WTC11 (cell line): ENCODE results near the gene CCHCR1. TPM values are rescaled to one million over a fixed set of nuclear protein-coding genes. Genes with fewer than 3 reads are reported as not detected.

ENCODE experiments used
- CBFB ChIP-seq: sonication (generic); formaldehyde crosslinking; IDR thresholded peaks from 2 replicates; pipeline ENCODE4 v1.8.1; 2022; ENCODE audit warnings: mild to moderate bottlenecking, low read depth, missing genetic modification reagents
- ELF4 ChIP-seq: sonication (generic); formaldehyde crosslinking; IDR thresholded peaks from 2 replicates; pipeline ENCODE4 v1.8.1; 2022; ENCODE audit warnings: low read depth, mild to moderate bottlenecking, moderate library complexity, missing genetic modification reagents
- EMX1 ChIP-seq: fragments of 250-450 bp; sonication (Bioruptor Pico); IDR thresholded peaks from 2 replicates; pipeline ENCODE4 v1.8.0; 2021; ENCODE audit warnings: mild to moderate bottlenecking
- FOXP1 ChIP-seq: sonication (generic); formaldehyde crosslinking; IDR thresholded peaks from 2 replicates; pipeline ENCODE4 v1.8.0; 2022; ENCODE audit warnings: missing genetic modification reagents, mild to moderate bottlenecking, moderate library complexity, borderline replicate concordance
- NFYB ChIP-seq: sonication (generic); formaldehyde crosslinking; conservative IDR thresholded peaks from 2 replicates; pipeline ENCODE4 v1.8.0; 2022; ENCODE audit warnings: low read depth, missing genetic modification reagents
- NR3C1 ChIP-seq: sonication (generic); formaldehyde crosslinking; conservative IDR thresholded peaks from 2 replicates; pipeline ENCODE4 v1.8.1; 2023; ENCODE audit warnings: low read depth, mild to moderate bottlenecking, missing genetic modification reagents
- TCF7 ChIP-seq: sonication (generic); formaldehyde crosslinking; IDR thresholded peaks from 2 replicates; pipeline ENCODE4 v1.8.0; 2022; ENCODE audit warnings: mild to moderate bottlenecking, low read depth, missing genetic modification reagents, moderate library complexity
- TEAD4 ChIP-seq: sonication (generic); formaldehyde crosslinking; IDR thresholded peaks from 2 replicates; pipeline ENCODE4 v1.8.0; 2022; ENCODE audit warnings: mild to moderate bottlenecking, missing genetic modification reagents
- ZNF232 ChIP-seq: sonication (generic); formaldehyde crosslinking; IDR thresholded peaks from 2 replicates; pipeline ENCODE4 v1.8.0; 2022; ENCODE audit warnings: mild to moderate bottlenecking, missing genetic modification reagents
- ZNF263 ChIP-seq: sonication (generic); formaldehyde crosslinking; IDR thresholded peaks from 2 replicates; pipeline ENCODE4 v1.8.1; 2022; ENCODE audit warnings: low read depth, mild to moderate bottlenecking, moderate library complexity, missing genetic modification reagents
- ZNF416 ChIP-seq: fragments of 250-450 bp; sonication (Bioruptor Pico); IDR thresholded peaks from 2 replicates; pipeline ENCODE4 v1.9.0; 2021; ENCODE audit warnings: mild to moderate bottlenecking, inconsistent platforms
- ZNF423 ChIP-seq: fragments of 250-450 bp; sonication (Bioruptor Pico); IDR thresholded peaks from 2 replicates; pipeline ENCODE4 v2.1.2; 2022; ENCODE audit warnings: mild to moderate bottlenecking, moderate library complexity
- total RNA-seq: library from RNA; stranded (reverse); gene quantifications from 3 replicates; pipeline ENCODE4 v1.2.3, GENCODE V29; 2021
- TF ChIP-seq, protein P1 (sequence below): sonication (generic); formaldehyde crosslinking; IDR thresholded peaks from 2 replicates; pipeline ENCODE4 v1.8.0; 2022; ENCODE audit warnings: mild to moderate bottlenecking, missing genetic modification reagents
- TF ChIP-seq, protein P2 (sequence below): sonication (generic); formaldehyde crosslinking; IDR thresholded peaks from 2 replicates; pipeline ENCODE4 v1.8.0; 2023; ENCODE audit warnings: mild to moderate bottlenecking, missing genetic modification reagents
- TF ChIP-seq, protein P3 (sequence below): fragments of 250-450 bp; sonication (Bioruptor Pico); IDR thresholded peaks from 2 replicates; pipeline ENCODE4 v1.9.0; 2021; ENCODE audit warnings: mild to moderate bottlenecking, borderline replicate concordance
- TF ChIP-seq, protein P4 (sequence below): sonication (generic); formaldehyde crosslinking; IDR thresholded peaks from 2 replicates; pipeline ENCODE4 v1.8.1; 2023; ENCODE audit warnings: mild to moderate bottlenecking, missing genetic modification reagents
- TF ChIP-seq, protein P5 (sequence below): sonication (generic); formaldehyde crosslinking; IDR thresholded peaks from 2 replicates; pipeline ENCODE4 v1.8.1; 2023; ENCODE audit warnings: mild to moderate bottlenecking, missing genetic modification reagents
- TF ChIP-seq, protein P6 (sequence below): sonication (generic); formaldehyde crosslinking; IDR thresholded peaks from 2 replicates; pipeline ENCODE4 v1.8.1; 2023; ENCODE audit warnings: mild to moderate bottlenecking, missing genetic modification reagents, moderate library complexity
- TF ChIP-seq, protein P7 (sequence below): sonication (generic); formaldehyde crosslinking; IDR thresholded peaks from 2 replicates; pipeline ENCODE4 v1.8.0; 2022; ENCODE audit warnings: mild to moderate bottlenecking, missing genetic modification reagents
- TF ChIP-seq, protein P8 (sequence below): sonication (generic); formaldehyde crosslinking; IDR thresholded peaks from 2 replicates; pipeline ENCODE4 v1.8.0; 2022; ENCODE audit warnings: mild to moderate bottlenecking, missing genetic modification reagents
- TF ChIP-seq, protein P9 (sequence below): fragments of 250-450 bp; sonication (Bioruptor Pico); IDR thresholded peaks from 2 replicates; pipeline ENCODE4 v1.8.0; 2021; ENCODE audit warnings: mild to moderate bottlenecking

The CCHCR1 gene
- total RNA-seq, 1 experiment from 2014 or later: 58.7 TPM

DNA sequence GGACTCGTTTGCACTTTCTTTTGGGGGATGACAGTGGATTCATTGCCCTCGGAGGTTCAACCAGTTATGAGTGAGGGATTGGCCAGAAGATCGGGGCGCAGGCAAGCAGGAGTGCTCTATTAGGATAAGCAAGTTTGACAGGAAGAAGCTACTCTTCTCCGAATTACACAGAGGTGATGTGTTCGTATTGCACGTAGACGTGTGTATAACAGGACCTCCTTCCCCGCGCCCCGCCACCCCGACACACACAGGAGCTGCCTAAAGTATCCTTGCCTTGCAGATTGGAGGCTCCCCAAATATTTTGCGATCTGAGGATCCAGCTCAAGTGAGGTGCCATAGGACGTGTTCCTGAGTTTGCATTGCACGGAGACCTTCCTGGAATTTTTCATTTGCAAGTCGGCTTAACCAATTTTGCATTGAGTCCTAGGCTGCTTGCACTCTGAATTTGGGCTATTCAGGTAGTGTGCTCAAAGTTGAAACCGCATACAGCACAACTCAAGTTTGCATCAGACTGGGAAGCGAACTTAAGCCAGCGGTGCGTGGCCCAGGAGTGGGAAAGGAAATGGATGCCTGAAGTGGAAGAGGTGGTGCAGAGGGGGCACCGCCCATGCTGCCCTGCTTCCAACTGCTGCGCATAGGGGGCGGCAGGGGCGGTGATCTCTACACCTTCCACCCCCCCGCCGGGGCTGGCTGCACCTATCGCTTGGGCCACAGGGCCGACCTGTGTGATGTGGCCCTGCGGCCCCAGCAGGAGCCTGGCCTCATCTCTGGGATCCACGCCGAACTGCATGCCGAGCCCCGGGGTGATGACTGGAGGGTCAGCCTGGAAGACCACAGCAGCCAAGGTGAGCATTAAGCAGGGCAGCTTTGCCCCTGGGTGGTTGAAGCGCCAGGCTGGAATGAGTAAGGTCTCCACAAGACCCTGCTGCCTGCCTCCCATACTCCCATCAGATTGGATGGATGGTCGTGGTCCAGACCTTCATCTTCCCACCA is 1.6 kb upstream of the CCHCR1 start (continued):
- TF ChIP-seq, protein P1, sequence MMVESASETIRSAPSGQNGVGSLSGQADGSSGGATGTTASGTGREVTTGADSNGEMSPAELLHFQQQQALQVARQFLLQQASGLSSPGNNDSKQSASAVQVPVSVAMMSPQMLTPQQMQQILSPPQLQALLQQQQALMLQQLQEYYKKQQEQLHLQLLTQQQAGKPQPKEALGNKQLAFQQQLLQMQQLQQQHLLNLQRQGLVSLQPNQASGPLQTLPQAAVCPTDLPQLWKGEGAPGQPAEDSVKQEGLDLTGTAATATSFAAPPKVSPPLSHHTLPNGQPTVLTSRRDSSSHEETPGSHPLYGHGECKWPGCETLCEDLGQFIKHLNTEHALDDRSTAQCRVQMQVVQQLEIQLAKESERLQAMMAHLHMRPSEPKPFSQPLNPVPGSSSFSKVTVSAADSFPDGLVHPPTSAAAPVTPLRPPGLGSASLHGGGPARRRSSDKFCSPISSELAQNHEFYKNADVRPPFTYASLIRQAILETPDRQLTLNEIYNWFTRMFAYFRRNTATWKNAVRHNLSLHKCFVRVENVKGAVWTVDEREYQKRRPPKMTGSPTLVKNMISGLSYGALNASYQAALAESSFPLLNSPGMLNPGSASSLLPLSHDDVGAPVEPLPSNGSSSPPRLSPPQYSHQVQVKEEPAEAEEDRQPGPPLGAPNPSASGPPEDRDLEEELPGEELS (CRISPR knock-in tag): no peak
- TF ChIP-seq FOXP1 (peak; percentile 57; the same call in 1 of the 2 replicates), ELF4 (CRISPR knock-in tag) (no peak), TCF7 (CRISPR knock-in tag) (no peak), ZNF232 (CRISPR knock-in tag) (no peak), NR3C1 (CRISPR knock-in tag) (no peak), ZNF416 (CRISPR knock-in tag) (no peak), ZNF423 (CRISPR knock-in tag) (no peak), EMX1 (CRISPR knock-in tag) (no peak; the same call in 1 of the 2 replicates), TEAD4 (CRISPR knock-in tag) (no peak), NFYB (CRISPR knock-in tag) (no peak), ZNF263 (no peak), CBFB (CRISPR knock-in tag) (no peak)
- TF ChIP-seq, protein P2, sequence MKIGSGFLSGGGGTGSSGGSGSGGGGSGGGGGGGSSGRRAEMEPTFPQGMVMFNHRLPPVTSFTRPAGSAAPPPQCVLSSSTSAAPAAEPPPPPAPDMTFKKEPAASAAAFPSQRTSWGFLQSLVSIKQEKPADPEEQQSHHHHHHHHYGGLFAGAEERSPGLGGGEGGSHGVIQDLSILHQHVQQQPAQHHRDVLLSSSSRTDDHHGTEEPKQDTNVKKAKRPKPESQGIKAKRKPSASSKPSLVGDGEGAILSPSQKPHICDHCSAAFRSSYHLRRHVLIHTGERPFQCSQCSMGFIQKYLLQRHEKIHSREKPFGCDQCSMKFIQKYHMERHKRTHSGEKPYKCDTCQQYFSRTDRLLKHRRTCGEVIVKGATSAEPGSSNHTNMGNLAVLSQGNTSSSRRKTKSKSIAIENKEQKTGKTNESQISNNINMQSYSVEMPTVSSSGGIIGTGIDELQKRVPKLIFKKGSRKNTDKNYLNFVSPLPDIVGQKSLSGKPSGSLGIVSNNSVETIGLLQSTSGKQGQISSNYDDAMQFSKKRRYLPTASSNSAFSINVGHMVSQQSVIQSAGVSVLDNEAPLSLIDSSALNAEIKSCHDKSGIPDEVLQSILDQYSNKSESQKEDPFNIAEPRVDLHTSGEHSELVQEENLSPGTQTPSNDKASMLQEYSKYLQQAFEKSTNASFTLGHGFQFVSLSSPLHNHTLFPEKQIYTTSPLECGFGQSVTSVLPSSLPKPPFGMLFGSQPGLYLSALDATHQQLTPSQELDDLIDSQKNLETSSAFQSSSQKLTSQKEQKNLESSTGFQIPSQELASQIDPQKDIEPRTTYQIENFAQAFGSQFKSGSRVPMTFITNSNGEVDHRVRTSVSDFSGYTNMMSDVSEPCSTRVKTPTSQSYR (CRISPR knock-in tag): 0 out of 2 replicates have a peak, but pooled peaks have one; percentile 21
- TF ChIP-seq, protein P3, sequence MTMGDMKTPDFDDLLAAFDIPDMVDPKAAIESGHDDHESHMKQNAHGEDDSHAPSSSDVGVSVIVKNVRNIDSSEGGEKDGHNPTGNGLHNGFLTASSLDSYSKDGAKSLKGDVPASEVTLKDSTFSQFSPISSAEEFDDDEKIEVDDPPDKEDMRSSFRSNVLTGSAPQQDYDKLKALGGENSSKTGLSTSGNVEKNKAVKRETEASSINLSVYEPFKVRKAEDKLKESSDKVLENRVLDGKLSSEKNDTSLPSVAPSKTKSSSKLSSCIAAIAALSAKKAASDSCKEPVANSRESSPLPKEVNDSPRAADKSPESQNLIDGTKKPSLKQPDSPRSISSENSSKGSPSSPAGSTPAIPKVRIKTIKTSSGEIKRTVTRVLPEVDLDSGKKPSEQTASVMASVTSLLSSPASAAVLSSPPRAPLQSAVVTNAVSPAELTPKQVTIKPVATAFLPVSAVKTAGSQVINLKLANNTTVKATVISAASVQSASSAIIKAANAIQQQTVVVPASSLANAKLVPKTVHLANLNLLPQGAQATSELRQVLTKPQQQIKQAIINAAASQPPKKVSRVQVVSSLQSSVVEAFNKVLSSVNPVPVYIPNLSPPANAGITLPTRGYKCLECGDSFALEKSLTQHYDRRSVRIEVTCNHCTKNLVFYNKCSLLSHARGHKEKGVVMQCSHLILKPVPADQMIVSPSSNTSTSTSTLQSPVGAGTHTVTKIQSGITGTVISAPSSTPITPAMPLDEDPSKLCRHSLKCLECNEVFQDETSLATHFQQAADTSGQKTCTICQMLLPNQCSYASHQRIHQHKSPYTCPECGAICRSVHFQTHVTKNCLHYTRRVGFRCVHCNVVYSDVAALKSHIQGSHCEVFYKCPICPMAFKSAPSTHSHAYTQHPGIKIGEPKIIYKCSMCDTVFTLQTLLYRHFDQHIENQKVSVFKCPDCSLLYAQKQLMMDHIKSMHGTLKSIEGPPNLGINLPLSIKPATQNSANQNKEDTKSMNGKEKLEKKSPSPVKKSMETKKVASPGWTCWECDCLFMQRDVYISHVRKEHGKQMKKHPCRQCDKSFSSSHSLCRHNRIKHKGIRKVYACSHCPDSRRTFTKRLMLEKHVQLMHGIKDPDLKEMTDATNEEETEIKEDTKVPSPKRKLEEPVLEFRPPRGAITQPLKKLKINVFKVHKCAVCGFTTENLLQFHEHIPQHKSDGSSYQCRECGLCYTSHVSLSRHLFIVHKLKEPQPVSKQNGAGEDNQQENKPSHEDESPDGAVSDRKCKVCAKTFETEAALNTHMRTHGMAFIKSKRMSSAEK (CRISPR knock-in tag): no peak
- TF ChIP-seq, protein P4, sequence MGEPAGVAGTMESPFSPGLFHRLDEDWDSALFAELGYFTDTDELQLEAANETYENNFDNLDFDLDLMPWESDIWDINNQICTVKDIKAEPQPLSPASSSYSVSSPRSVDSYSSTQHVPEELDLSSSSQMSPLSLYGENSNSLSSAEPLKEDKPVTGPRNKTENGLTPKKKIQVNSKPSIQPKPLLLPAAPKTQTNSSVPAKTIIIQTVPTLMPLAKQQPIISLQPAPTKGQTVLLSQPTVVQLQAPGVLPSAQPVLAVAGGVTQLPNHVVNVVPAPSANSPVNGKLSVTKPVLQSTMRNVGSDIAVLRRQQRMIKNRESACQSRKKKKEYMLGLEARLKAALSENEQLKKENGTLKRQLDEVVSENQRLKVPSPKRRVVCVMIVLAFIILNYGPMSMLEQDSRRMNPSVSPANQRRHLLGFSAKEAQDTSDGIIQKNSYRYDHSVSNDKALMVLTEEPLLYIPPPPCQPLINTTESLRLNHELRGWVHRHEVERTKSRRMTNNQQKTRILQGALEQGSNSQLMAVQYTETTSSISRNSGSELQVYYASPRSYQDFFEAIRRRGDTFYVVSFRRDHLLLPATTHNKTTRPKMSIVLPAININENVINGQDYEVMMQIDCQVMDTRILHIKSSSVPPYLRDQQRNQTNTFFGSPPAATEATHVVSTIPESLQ (CRISPR knock-in tag): no peak
- TF ChIP-seq, protein P5, sequence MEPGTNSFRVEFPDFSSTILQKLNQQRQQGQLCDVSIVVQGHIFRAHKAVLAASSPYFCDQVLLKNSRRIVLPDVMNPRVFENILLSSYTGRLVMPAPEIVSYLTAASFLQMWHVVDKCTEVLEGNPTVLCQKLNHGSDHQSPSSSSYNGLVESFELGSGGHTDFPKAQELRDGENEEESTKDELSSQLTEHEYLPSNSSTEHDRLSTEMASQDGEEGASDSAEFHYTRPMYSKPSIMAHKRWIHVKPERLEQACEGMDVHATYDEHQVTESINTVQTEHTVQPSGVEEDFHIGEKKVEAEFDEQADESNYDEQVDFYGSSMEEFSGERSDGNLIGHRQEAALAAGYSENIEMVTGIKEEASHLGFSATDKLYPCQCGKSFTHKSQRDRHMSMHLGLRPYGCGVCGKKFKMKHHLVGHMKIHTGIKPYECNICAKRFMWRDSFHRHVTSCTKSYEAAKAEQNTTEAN (CRISPR knock-in tag): no peak
- TF ChIP-seq, protein P6, sequence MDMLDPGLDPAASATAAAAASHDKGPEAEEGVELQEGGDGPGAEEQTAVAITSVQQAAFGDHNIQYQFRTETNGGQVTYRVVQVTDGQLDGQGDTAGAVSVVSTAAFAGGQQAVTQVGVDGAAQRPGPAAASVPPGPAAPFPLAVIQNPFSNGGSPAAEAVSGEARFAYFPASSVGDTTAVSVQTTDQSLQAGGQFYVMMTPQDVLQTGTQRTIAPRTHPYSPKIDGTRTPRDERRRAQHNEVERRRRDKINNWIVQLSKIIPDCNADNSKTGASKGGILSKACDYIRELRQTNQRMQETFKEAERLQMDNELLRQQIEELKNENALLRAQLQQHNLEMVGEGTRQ: no peak
- TF ChIP-seq, protein P7, sequence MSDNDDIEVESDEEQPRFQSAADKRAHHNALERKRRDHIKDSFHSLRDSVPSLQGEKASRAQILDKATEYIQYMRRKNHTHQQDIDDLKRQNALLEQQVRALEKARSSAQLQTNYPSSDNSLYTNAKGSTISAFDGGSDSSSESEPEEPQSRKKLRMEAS: peak; percentile 35; the same call in 1 of the 2 replicates
- TF ChIP-seq, protein P8, sequence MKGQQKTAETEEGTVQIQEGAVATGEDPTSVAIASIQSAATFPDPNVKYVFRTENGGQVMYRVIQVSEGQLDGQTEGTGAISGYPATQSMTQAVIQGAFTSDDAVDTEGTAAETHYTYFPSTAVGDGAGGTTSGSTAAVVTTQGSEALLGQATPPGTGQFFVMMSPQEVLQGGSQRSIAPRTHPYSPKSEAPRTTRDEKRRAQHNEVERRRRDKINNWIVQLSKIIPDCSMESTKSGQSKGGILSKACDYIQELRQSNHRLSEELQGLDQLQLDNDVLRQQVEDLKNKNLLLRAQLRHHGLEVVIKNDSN (CRISPR knock-in tag): no peak
- TF ChIP-seq, protein P9, sequence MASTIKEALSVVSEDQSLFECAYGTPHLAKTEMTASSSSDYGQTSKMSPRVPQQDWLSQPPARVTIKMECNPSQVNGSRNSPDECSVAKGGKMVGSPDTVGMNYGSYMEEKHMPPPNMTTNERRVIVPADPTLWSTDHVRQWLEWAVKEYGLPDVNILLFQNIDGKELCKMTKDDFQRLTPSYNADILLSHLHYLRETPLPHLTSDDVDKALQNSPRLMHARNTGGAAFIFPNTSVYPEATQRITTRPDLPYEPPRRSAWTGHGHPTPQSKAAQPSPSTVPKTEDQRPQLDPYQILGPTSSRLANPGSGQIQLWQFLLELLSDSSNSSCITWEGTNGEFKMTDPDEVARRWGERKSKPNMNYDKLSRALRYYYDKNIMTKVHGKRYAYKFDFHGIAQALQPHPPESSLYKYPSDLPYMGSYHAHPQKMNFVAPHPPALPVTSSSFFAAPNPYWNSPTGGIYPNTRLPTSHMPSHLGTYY (CRISPR knock-in tag): 0 out of 2 replicates have a peak, but pooled peaks have one; percentile 22
